Measurements from ENCODE around the gene HIRA.

DNA sequence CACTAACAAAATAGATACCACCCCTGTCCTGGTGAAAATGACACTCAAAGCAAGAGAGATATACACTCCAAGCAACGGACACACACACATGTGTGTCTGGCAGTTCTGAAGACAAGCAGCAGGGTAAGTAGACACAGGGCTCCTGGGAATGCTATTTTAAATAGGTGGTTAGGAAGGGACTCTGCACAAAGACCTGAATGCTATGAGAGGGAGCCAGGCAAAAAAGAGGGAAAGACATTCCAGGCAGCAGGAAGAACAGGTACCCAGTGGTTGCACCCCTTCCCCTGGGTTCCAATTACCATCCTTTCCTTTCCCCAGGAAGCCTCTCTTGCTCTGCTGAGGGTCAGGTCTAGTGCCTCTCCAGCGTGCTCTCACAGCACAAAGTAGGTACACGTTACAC is 44.5 kb upstream of the HIRA start:
- TF ChIP-seq, protein P1, sequence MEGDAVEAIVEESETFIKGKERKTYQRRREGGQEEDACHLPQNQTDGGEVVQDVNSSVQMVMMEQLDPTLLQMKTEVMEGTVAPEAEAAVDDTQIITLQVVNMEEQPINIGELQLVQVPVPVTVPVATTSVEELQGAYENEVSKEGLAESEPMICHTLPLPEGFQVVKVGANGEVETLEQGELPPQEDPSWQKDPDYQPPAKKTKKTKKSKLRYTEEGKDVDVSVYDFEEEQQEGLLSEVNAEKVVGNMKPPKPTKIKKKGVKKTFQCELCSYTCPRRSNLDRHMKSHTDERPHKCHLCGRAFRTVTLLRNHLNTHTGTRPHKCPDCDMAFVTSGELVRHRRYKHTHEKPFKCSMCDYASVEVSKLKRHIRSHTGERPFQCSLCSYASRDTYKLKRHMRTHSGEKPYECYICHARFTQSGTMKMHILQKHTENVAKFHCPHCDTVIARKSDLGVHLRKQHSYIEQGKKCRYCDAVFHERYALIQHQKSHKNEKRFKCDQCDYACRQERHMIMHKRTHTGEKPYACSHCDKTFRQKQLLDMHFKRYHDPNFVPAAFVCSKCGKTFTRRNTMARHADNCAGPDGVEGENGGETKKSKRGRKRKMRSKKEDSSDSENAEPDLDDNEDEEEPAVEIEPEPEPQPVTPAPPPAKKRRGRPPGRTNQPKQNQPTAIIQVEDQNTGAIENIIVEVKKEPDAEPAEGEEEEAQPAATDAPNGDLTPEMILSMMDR (IDR thresholded peaks at IDR 0.05): no peak
- no peak for TF ChIP-seq POLR2A (IDR thresholded peaks at IDR 0.05)

All from thyroid gland (tissue), 4 donors.